ENCODE measurements around the gene LRRC31.
A peak's percentile ranks its signal among the peaks of the same experiment; 100 is the strongest.

Gene LRRC31

DNA sequence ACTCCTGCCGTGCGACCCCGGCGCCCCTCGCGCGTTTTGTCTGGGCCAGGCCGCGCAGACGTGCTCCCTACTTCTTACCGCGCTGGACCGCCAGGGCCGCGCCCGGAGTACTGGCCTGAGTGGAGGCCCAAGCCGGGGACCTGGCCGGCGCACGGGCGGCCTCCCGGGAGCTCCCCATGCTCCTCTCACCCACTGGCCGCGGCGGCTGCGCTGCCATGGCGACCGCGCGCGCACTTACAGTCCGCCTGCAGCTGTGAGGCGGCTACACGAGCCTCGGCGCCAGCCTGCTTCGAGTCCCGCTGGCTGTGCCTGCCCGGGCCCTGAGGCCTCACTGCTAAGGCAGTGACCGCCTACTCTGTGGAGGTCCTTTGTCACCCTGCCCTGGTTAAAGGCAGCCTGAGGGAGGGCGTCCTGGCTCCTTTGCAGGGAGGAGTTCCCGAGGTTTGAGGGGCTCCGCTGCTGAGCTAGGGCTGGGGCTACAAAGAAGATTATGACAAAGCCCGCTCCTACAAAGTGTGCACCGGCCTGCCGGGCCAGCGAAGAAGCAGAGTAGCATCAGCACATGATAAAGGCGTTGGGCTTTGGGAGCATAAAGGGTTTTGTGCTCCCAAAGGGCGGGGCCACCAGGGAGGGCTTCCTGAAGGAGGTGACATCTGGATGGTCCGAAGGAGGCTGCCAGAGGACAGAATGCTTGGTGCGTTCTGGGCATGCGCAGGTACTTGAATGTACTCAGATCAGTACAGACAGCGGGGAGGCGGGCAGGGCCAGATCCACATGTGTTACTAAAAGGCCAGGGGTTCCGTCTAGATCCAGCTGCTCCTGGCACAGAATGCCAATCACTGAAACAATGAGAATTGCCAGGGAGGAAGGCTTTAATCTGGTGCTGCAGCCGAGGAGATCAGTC lies 57.2 kb downstream of the LRRC31 start, which contains the start of the genes LRRC34 and LRRIQ4 (continued):
- TF ChIP-seq ZNF623 (tag by site-specific recombination; IDR thresholded peaks at IDR 0.05) (no peak), ZSCAN18 (tag by site-specific recombination; IDR thresholded peaks at IDR 0.05) (no peak), ZNF558 (tag by site-specific recombination; IDR thresholded peaks at IDR 0.05) (no peak), ZNF37A (tag by site-specific recombination; IDR thresholded peaks at IDR 0.05) (no peak), ZNF138 (tag by site-specific recombination; IDR thresholded peaks at IDR 0.05; ENCODE audit: borderline replicate concordance) (no peak), PRDM4 (tag by site-specific recombination; IDR thresholded peaks at IDR 0.05) (no peak), ZBTB1 (tag by site-specific recombination; IDR thresholded peaks at IDR 0.05) (no peak), ZNF670 (tag by site-specific recombination; IDR thresholded peaks at IDR 0.05; ENCODE audit: low read depth) (no peak), ZNF544 (tag by site-specific recombination; IDR thresholded peaks at IDR 0.05) (no peak), ZNF157 (tag by site-specific recombination; IDR thresholded peaks at IDR 0.05) (no peak), ZNF394 (tag by site-specific recombination; IDR thresholded peaks at IDR 0.05; ENCODE audit: borderline replicate concordance) (no peak), ZNF248 (tag by site-specific recombination; IDR thresholded peaks at IDR 0.05) (no peak), ZNF473 (tag by site-specific recombination; IDR thresholded peaks at IDR 0.05) (no peak), ZFP3 (tag by site-specific recombination; IDR thresholded peaks at IDR 0.05; ENCODE audit: low read depth) (no peak), ZIC2 (tag by site-specific recombination; IDR thresholded peaks at IDR 0.05) (peak; percentile 76), ZNF18 (tag by site-specific recombination; IDR thresholded peaks at IDR 0.05) (no peak), ZBTB21 (tag by site-specific recombination; IDR thresholded peaks at IDR 0.05) (no peak), ZNF140 (tag by site-specific recombination; IDR thresholded peaks at IDR 0.05) (no peak), YY2 (tag by site-specific recombination; IDR thresholded peaks at IDR 0.05) (no peak), ZNF555 (tag by site-specific recombination; conservative IDR thresholded peaks at IDR 0.05) (no peak), ZNF23 (tag by site-specific recombination; IDR thresholded peaks at IDR 0.05; ENCODE audit: borderline replicate concordance) (no peak), ZNF548 (tag by site-specific recombination; IDR thresholded peaks at IDR 0.05) (no peak), ZNF654 (tag by site-specific recombination; IDR thresholded peaks at IDR 0.05; ENCODE audit: low read depth) (no peak), ZNF10 (tag by site-specific recombination; IDR thresholded peaks at IDR 0.05) (0 out of 2 replicates have a peak, but pooled peaks have one; percentile 24), ZNF747 (tag by site-specific recombination; IDR thresholded peaks at IDR 0.05) (no peak), ZNF510 (tag by site-specific recombination; IDR thresholded peaks at IDR 0.05; ENCODE audit: insufficient replicate concordance) (no peak)
- TF ChIP-seq, protein P1, sequence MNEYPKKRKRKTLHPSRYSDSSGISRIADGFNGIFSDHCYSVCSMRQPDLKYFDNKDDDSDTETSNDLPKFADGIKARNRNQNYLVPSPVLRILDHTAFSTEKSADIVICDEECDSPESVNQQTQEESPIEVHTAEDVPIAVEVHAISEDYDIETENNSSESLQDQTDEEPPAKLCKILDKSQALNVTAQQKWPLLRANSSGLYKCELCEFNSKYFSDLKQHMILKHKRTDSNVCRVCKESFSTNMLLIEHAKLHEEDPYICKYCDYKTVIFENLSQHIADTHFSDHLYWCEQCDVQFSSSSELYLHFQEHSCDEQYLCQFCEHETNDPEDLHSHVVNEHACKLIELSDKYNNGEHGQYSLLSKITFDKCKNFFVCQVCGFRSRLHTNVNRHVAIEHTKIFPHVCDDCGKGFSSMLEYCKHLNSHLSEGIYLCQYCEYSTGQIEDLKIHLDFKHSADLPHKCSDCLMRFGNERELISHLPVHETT (tag by site-specific recombination; IDR thresholded peaks at IDR 0.05) = no peak
- TF ChIP-seq, protein P2, sequence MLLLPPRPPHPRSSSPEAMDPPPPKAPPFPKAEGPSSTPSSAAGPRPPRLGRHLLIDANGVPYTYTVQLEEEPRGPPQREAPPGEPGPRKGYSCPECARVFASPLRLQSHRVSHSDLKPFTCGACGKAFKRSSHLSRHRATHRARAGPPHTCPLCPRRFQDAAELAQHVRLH (tag by site-specific recombination; IDR thresholded peaks at IDR 0.05) = peak; percentile 77; the same call in 1 of the 2 replicates
- TF ChIP-seq, protein P3, sequence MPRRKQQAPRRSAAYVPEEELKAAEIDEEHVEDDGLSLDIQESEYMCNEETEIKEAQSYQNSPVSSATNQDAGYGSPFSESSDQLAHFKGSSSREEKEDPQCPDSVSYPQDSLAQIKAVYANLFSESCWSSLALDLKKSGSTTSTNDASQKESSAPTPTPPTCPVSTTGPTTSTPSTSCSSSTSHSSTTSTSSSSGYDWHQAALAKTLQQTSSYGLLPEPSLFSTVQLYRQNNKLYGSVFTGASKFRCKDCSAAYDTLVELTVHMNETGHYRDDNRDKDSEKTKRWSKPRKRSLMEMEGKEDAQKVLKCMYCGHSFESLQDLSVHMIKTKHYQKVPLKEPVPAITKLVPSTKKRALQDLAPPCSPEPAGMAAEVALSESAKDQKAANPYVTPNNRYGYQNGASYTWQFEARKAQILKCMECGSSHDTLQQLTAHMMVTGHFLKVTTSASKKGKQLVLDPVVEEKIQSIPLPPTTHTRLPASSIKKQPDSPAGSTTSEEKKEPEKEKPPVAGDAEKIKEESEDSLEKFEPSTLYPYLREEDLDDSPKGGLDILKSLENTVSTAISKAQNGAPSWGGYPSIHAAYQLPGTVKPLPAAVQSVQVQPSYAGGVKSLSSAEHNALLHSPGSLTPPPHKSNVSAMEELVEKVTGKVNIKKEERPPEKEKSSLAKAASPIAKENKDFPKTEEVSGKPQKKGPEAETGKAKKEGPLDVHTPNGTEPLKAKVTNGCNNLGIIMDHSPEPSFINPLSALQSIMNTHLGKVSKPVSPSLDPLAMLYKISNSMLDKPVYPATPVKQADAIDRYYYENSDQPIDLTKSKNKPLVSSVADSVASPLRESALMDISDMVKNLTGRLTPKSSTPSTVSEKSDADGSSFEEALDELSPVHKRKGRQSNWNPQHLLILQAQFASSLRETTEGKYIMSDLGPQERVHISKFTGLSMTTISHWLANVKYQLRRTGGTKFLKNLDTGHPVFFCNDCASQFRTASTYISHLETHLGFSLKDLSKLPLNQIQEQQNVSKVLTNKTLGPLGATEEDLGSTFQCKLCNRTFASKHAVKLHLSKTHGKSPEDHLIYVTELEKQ (tag by site-specific recombination; IDR thresholded peaks at IDR 0.05; ENCODE audit: borderline replicate concordance) = no peak
